ENCODE data around the gene NSD2. TPM values are rescaled to one million over a fixed set of nuclear protein-coding genes. Genes with fewer than 3 reads are reported as not detected.

NSD2 gene
- total RNA-seq, 1 experiment from 2014 or later: 136 TPM

DNA sequence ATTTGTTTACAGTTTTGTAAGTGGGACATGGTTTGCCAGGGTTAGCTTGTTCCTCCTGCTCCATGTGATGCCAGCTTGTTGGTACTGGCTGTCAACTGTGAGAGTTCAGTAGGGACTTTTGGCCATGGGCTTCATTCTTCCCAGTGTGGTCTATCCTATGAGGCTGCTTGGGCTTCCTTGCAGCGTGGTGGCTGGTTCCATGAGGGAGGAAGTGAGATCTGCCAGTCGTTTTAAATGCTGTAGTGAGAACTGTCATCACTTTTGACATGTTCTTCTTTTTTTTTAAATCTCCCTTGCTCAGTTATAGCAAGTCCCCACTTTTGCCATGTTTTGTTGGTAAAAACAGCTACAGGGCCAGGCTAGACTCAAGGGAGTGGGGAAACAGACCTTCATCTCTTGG lies 15.9 kb downstream of the NSD2 start:
- TF ChIP-seq, protein P1, sequence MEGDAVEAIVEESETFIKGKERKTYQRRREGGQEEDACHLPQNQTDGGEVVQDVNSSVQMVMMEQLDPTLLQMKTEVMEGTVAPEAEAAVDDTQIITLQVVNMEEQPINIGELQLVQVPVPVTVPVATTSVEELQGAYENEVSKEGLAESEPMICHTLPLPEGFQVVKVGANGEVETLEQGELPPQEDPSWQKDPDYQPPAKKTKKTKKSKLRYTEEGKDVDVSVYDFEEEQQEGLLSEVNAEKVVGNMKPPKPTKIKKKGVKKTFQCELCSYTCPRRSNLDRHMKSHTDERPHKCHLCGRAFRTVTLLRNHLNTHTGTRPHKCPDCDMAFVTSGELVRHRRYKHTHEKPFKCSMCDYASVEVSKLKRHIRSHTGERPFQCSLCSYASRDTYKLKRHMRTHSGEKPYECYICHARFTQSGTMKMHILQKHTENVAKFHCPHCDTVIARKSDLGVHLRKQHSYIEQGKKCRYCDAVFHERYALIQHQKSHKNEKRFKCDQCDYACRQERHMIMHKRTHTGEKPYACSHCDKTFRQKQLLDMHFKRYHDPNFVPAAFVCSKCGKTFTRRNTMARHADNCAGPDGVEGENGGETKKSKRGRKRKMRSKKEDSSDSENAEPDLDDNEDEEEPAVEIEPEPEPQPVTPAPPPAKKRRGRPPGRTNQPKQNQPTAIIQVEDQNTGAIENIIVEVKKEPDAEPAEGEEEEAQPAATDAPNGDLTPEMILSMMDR (conservative IDR thresholded peaks at IDR 0.05): no peak
- Histone ChIP-seq H2BK120ac (ENCODE audit: low read depth, low read length, poor library complexity, severe bottlenecking) (no peak overlapping the region), H3K4me2 (ENCODE audit: insufficient read depth, insufficient read length, low read length) (no peak overlapping the region), H3K27me3 (ENCODE audit: insufficient read depth, low read length) (no peaks in the 10 kb centered on the region), H3K14ac (ENCODE audit: insufficient read depth, low read length) (no peak overlapping the region), H3K4me1 (ENCODE audit: insufficient read depth, low read length) (no peaks in the 10 kb centered on the region), H3T11ph (ENCODE audit: low read length) (no peak overlapping the region), H2BK20ac (ENCODE audit: low read depth, low read length, poor library complexity, severe bottlenecking) (no peak overlapping the region), H4K5ac (ENCODE audit: insufficient read length, low read depth, low read length) (no peak overlapping the region), H2BK12ac (ENCODE audit: insufficient read length, low read depth, low read length) (no peak overlapping the region), H2AK5ac (ENCODE audit: insufficient read length, low read length) (no peak overlapping the region), H3K23me2 (ENCODE audit: insufficient read length, low read depth, low read length, poor library complexity, severe bottlenecking) (no peaks in the 10 kb centered on the region), H4K20me1 (ENCODE audit: control insufficient read depth, insufficient read depth, insufficient read length) (no peaks in the 10 kb centered on the region), H2BK15ac (ENCODE audit: low read depth, low read length) (0 out of 2 replicates have a peak overlapping the region, but pooled peaks have one; percentile 68), H4K8ac (replicated peaks; ENCODE audit: insufficient read length, low read depth, low read length) (no peak overlapping the region), H3K9ac (ENCODE audit: extremely low read depth, insufficient read length, low read length) (no peak overlapping the region), H3K27ac (ENCODE audit: insufficient read length, low read depth, low read length) (no peak overlapping the region), H3K9me3 (ENCODE audit: control insufficient read depth, low read depth, low read length) (no peaks in the 10 kb centered on the region), H2BK5ac (ENCODE audit: insufficient read length, low read length) (no peak overlapping the region), H3K79me1 (ENCODE audit: insufficient read depth, low read depth, low read length, poor library complexity, severe bottlenecking) (peaks cover 14% of the 10 kb centered on the region), H4K91ac (ENCODE audit: insufficient read length, low read depth, low read length) (no peak overlapping the region), H2AFZ (ENCODE audit: low read length) (no peak overlapping the region), H3K4ac (ENCODE audit: low read depth, low read length) (no peak overlapping the region), H3K23ac (ENCODE audit: insufficient read length, low read depth, low read length) (no peak overlapping the region), H3K18ac (ENCODE audit: insufficient read length, low read depth, low read length) (no peak overlapping the region), H3K56ac (ENCODE audit: insufficient read length, low read depth, low read length) (no peak overlapping the region), H3K79me2 (ENCODE audit: insufficient read depth, low read length) (peaks cover 27% of the 10 kb centered on the region)
- Mint-ChIP-seq H3K36me3 (ENCODE audit: insufficient read depth in 1 of 3, low read depth in 3 of 3) (peaks cover 2 to 10% (median 6%) of the 10 kb centered on the region in 3 experiments; a peak in 5 of 7 replicates), H3K4me3 (no peak overlapping the region), H3K4me1 (peaks cover 0 to 3% of the 10 kb centered on the region in 2 experiments; a peak in 1 of 4 replicates), H3K9me3 (no peaks in the 10 kb centered on the region), H3K27ac (no peak overlapping the region), H3K27me3 (ENCODE audit: low read depth) (no peaks in the 10 kb centered on the region)
- no peak for DNase-seq
- WGBS (ENCODE audit: extremely low coverage, insufficient read length, low lambda C conversion rate): no CpG with 5 or more reads among the region's 2 CpGs

Data from H9 (cell line).